Metanephros (tissue), 1 donor: ENCODE results near the gene AQP1. TPM values are rescaled to one million over a fixed set of nuclear protein-coding genes. Genes with fewer than 3 reads are reported as not detected.

Experiments
- total RNA-seq: library from RNA; depleted of rRNA; stranded (reverse); fragments of >200 nt; gene quantifications from one replicate; pipeline ENCODE4 v1.2.3, GENCODE V29; 2014

AQP1 gene
- total RNA-seq = 143 TPM

GRCh38 chr7:30911561-30911969 is at the start of gene AQP1:
Gene AQP1, plus strand, starts transcription at chr7:30911853. Its CDS starts 57 bp downstream, at chr7:30911910.

GRCh38 chr7:30963842-30964241 is 52.2 kb downstream of the AQP1 start, which contains the start of gene GHRHR:
Gene GHRHR, plus strand, starts transcription at chr7:30963953. Its CDS starts 116 bp downstream, at chr7:30964069.

Other genes starting within 250 kb of the AQP1 start
- 0.64 TPM for gene CRHR2, start 229.4 kb upstream of the AQP1 start, total RNA-seq
- gene INMT, start 159.7 kb upstream of the AQP1 start, total RNA-seq = 9.5 TPM
- 13.2 TPM for gene MINDY4, start 140.4 kb upstream of the AQP1 start, total RNA-seq
- gene GHRHR, start 52.1 kb downstream of the AQP1 start, total RNA-seq = not detected
- 1.9 TPM for gene ADCYAP1R1, start 140.5 kb downstream of the AQP1 start, total RNA-seq